ENCODE measurements around the gene CYTH1. TPM values are rescaled to one million over a fixed set of nuclear protein-coding genes. Genes with fewer than 3 reads are reported as not detected.
A peak's percentile ranks its signal among the peaks of the same experiment; 100 is the strongest.

The CYTH1 gene
- polyA plus RNA-seq, 1 of the 3 experiments (the other 2 are of a cell fraction), result 23.8 TPM

- ChIA-PET POLR2A (interaction anchor here (0.6 kb wide), 1 partner anchor 160 kb away, joined by 3 read pairs; no protein-coding TSS in a partner anchor), CTCF (interaction anchor here (1.1 to 9.5 kb wide), 4 partner anchors 10 to 20 kb away, joined by 4 to 103 read pairs (median 24); no protein-coding TSS in a partner anchor)
- no peak overlapping the region for H2AFZ ChIP-seq (ENCODE audit: low read depth)
- no peak for TF ChIP-seq ELF1 (IDR thresholded peaks at IDR 0.05)
- peak; percentile 27 for TF ChIP-seq RAD21 (IDR thresholded peaks at IDR 0.05; ENCODE audit: low read length)
- H3K36me3 ChIP-seq (replicated peaks in 1 of 2; ENCODE audit: control insufficient read depth in 1 of 2, insufficient read depth in 2 of 2, low read length in 1 of 2), result no peaks in the 10 kb centered on the region
- DNase-seq, result no peak
- H3K4me2 ChIP-seq, result no peak overlapping the region
- no peak overlapping the region for H3K4me3 ChIP-seq (ENCODE audit: low read depth in 2 of 2, low read length in 1 of 2)
- H3K27ac ChIP-seq (ENCODE audit: low read depth in 2 of 2, low read length in 1 of 2), result no peak overlapping the region
- H3K4me1 ChIP-seq (ENCODE audit: control insufficient read depth in 1 of 2, insufficient read depth in 2 of 2, low read depth in 1 of 2, low read length in 1 of 2), result peaks cover 22 to 35% of the 10 kb centered on the region in 2 experiments
- WGBS (ENCODE audit: low lambda C conversion rate), result 94% methylated on average over 11 of the region's 11 CpGs
- H3F3A ChIP-seq (replicated peaks; ENCODE audit: insufficient read depth), result no peaks in the 10 kb centered on the region
- H3K9me3 ChIP-seq, result no peaks in the 10 kb centered on the region
- H3K27me3 ChIP-seq (ENCODE audit: insufficient read depth), result no peaks in the 10 kb centered on the region
- H3K9me2 ChIP-seq, result no peaks in the 10 kb centered on the region
- H3K79me2 ChIP-seq (ENCODE audit: insufficient read depth), result peaks cover 76% of the 10 kb centered on the region
- no peak overlapping the region for H3K9ac ChIP-seq
- peaks cover 33% of the 10 kb centered on the region for H4K20me1 ChIP-seq (ENCODE audit: insufficient read depth)
Observed at GRCh38 chr17:78727476-78728229, 54.4 kb downstream of the CYTH1 start.

GRCh38 chr17:78727057-78727456 is 55.0 kb downstream of the CYTH1 start:
- Histone ChIP-seq H3K4me1 (ENCODE audit: control insufficient read depth in 1 of 2, insufficient read depth in 2 of 2, low read depth in 1 of 2, low read length in 1 of 2) (peaks cover 27 to 40% of the 10 kb centered on the region in 2 experiments), H2AFZ (ENCODE audit: low read depth) (no peak overlapping the region), H3K4me3 (ENCODE audit: low read depth in 2 of 2, low read length in 1 of 2) (no peak overlapping the region), H4K20me1 (ENCODE audit: insufficient read depth) (peaks cover 33% of the 10 kb centered on the region), H3K9ac (no peak overlapping the region), H3F3A (replicated peaks; ENCODE audit: insufficient read depth) (no peaks in the 10 kb centered on the region), H3K79me2 (ENCODE audit: insufficient read depth) (peaks cover 76% of the 10 kb centered on the region), H3K9me2 (no peaks in the 10 kb centered on the region), H3K9me3 (no peaks in the 10 kb centered on the region), H3K4me2 (no peak overlapping the region), H3K27ac (ENCODE audit: low read depth in 2 of 2, low read length in 1 of 2) (no peak overlapping the region), H3K27me3 (ENCODE audit: insufficient read depth) (no peaks in the 10 kb centered on the region), H3K36me3 (replicated peaks in 1 of 2; ENCODE audit: control insufficient read depth in 1 of 2, insufficient read depth in 2 of 2, low read length in 1 of 2) (no peaks in the 10 kb centered on the region)
- no peak for DNase-seq
- ChIA-PET CTCF (interaction anchor here (0.6 to 9.5 kb wide), 5 partner anchors 9 to 305 kb away, joined by 3 to 103 read pairs (median 4); no protein-coding TSS in a partner anchor), POLR2A (no interaction called here)
- 92% methylated on average over 5 of the region's 5 CpGs for whole genome bisulfite sequencing (ENCODE audit: low lambda C conversion rate)
- TF ChIP-seq REST (IDR thresholded peaks at IDR 0.05; ENCODE audit: low read depth, low read length), result no peak
- TF ChIP-seq NFIC (IDR thresholded peaks at IDR 0.05; ENCODE audit: borderline replicate concordance), result no peak
- TF ChIP-seq MEF2A (IDR thresholded peaks at IDR 0.05; ENCODE audit: borderline replicate concordance, low read depth), result no peak
- TF ChIP-seq FOSL2 (IDR thresholded peaks at IDR 0.05; ENCODE audit: borderline replicate concordance, low read depth), result no peak
- no peak for TF ChIP-seq MXI1 (IDR thresholded peaks at IDR 0.05; ENCODE audit: low read depth, low read length)
- no peak for TF ChIP-seq GABPA (IDR thresholded peaks at IDR 0.05; ENCODE audit: low read depth)
- no peak for TF ChIP-seq NRF1 (IDR thresholded peaks at IDR 0.05; ENCODE audit: low read depth, low read length)
- no peak for TF ChIP-seq EZH2phosphoT487 (IDR thresholded peaks at IDR 0.05; ENCODE audit: borderline replicate concordance, low read depth)
- no peak for TF ChIP-seq TCF12 (IDR thresholded peaks at IDR 0.05)
- no peak for TF ChIP-seq USF1 (IDR thresholded peaks at IDR 0.05; ENCODE audit: borderline replicate concordance, low read depth)
- no peak for TF ChIP-seq RXRA (IDR thresholded peaks at IDR 0.05; ENCODE audit: borderline replicate concordance, low read depth)
- TF ChIP-seq ELF1 (IDR thresholded peaks at IDR 0.05), result no peak
- TF ChIP-seq RCOR1 (IDR thresholded peaks at IDR 0.05; ENCODE audit: low read length), result no peak
- no peak for TF ChIP-seq SIN3A (IDR thresholded peaks at IDR 0.05; ENCODE audit: borderline replicate concordance, low read depth, low read length)
